ENCODE data around the gene ZNF821.

- TF ChIP-seq CTCF (IDR thresholded peaks at IDR 0.05) (no peak), POLR2A (IDR thresholded peaks at IDR 0.05) (no peak)
Measured at GRCh38 chr16:71917900-71918299, 33.9 kb upstream of the ZNF821 start.

Measured in right lobe of liver (tissue), 4 donors.